GM12865 (cell line): Measurements from ENCODE around the gene NFATC1.

Experiments used
- DNase-seq: peaks from one replicate; pipeline ENCODE4 v3.0.0; 2010; ENCODE audit warnings: low read depth
- H3K4me3 ChIP-seq: 2 replicates; pipeline ENCODE4 v1.5.1; 2011; ENCODE audit warnings: mild to moderate bottlenecking, low read depth, low read length, control low read depth
- CTCF ChIP-seq: IDR thresholded peaks from 2 replicates; pipeline ENCODE4 v1.5.1; 2011; ENCODE audit warnings: low read length, control low read depth, low read depth, inconsistent platforms; ENCODE audit not compliant: insufficient read depth; ENCODE audit errors: missing control alignments

The NFATC1 gene

GRCh38 chr18:79458917-79459803 lies 63.4 kb downstream of the NFATC1 start:
- no peak for TF ChIP-seq CTCF
- no peak for DNase-seq
- H3K4me3 ChIP-seq = no peak overlapping the region

- no peak for DNase-seq
- no peak overlapping the region for H3K4me3 ChIP-seq
- no peak for TF ChIP-seq CTCF
Observed at GRCh38 chr18:79459946-79460480, 64.3 kb downstream of the NFATC1 start.

DNA sequence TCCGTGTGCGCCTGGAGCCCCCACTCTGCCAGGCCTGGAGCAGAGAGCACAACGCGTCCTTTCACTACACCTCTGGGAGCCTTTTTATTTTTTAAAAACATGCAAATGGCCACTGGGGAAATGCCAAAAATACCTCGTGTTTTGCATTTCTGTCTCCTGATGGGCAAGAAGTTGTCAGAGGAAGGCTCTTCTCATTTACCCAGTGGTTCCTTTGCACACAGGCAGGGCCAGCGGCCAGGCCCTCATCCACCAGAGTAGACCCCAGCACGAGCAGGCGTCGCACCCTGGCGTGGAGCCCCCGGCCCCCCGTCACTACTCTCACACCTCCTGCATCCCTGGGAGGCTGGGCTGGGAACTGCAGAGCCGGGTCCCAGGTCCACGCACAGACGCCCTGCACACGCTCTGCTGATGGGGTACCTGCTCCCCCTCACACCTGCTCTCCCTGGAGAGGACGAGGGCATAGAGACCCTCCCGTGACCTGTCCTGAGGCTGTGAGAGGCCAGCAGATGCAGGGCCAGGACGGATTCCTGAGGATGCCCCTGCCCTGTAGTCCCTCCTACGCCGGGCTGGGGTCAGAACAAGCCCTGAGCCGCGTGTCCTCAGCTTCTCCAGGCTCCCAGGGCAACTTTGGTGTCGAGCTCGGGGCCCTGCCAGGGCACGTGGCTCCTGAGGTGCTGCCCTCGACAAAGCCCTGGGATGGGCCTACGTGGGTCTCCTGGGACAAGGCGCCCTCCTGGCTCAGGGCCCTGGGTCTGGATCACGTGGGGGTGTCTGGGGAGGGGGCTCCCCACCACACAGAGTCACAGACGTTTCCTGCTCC lies 65.0 kb downstream of the NFATC1 start:
- H3K4me3 ChIP-seq = peak overlapping the region; percentile 7
- TF ChIP-seq CTCF = no peak
- DNase-seq = peak; percentile 71

GRCh38 chr18:79461627-79462026 lies 65.9 kb downstream of the NFATC1 start:
- no peak for DNase-seq
- TF ChIP-seq CTCF = no peak
- H3K4me3 ChIP-seq = no peak overlapping the region

- no peak for TF ChIP-seq CTCF
- no peak overlapping the region for H3K4me3 ChIP-seq
- DNase-seq = no peak
Observed at GRCh38 chr18:79463424-79463960, 67.8 kb downstream of the NFATC1 start.

- DNase-seq = peak; percentile 67
- H3K4me3 ChIP-seq = peak overlapping the region; percentile 50
- TF ChIP-seq CTCF = no peak
Observed at GRCh38 chr18:79465392-79465991, 69.8 kb downstream of the NFATC1 start.
